Right cardiac atrium (tissue), 5 donors: ENCODE data around the gene C10orf71. TPM values are rescaled to one million over a fixed set of nuclear protein-coding genes. Genes with fewer than 3 reads are reported as not detected.

ENCODE experiments used
- ATAC-seq, 2 donors: fragments of 200-7000 bp; cut with Tn5 transposase; one replicate each; pipeline versions ENCODE4 v1.8.0 to v1.9.1; 2020; ENCODE audit warnings: moderate library complexity in 2 of 2, mild to moderate bottlenecking in 1 of 2
- DNase-seq, 3 donors: peaks; one replicate each; pipeline ENCODE4 v3.0.0-alpha.2; 2020
- H3K27ac ChIP-seq: one replicate; pipeline ENCODE4 v1.5.1; 2013; ENCODE audit warnings: mild to moderate bottlenecking, low read length, control low read depth, moderate library complexity
- H3K27me3 ChIP-seq: one replicate; pipeline ENCODE4 v1.6.1; 2013; ENCODE audit not compliant: control insufficient read depth, insufficient read depth
- H3K4me1 ChIP-seq: one replicate; pipeline ENCODE4 v1.6.1; 2013; ENCODE audit warnings: low read length; ENCODE audit not compliant: control insufficient read depth, insufficient read depth
- H3K4me3 ChIP-seq: one replicate; pipeline ENCODE4 v1.5.1; 2013; ENCODE audit warnings: low read length, control low read depth
- H3K9me3 ChIP-seq: one replicate; pipeline ENCODE4 v1.6.1; 2013; ENCODE audit warnings: low read length; ENCODE audit not compliant: control insufficient read depth
- WGBS: extraction: QIAGEN DNeasy Blood & Tissue Kit; methylation state at CpG from one replicate; pipeline ENCODE4 v1.1.7; 2013; 5-methylcytosine and 5-hydroxymethylcytosine counted together
- intact Hi-C, 4 donors: fragments of 100-400 bp; cut with DNase I; formaldehyde crosslinking; loops; one replicate each; pipeline versions ENCODE4 v1.11.0 to v1.14.0; 2022 to 2023
- polyA plus RNA-seq: library from polyadenylated mRNA; stranded (reverse); fragments of 200-250 nt; gene quantifications from one replicate; pipeline ENCODE4 v1.2.3, GENCODE V29; 2013
- total RNA-seq, 4 donors: library from RNA; stranded (reverse); fragmentation: NEBNext Ultra II Directional; extraction: Animal tissue kit (Norgen Biotek cat#: 25700); gene quantifications; one replicate each; pipeline ENCODE4 v1.2.1, GENCODE V29; 2021
- donor health status: healthy with polysubstance abuse.
- donor health status: DM: no; HTN: yes; CAD: no.
- donor health status: DM: no; HTN: no; CAD: no.
- donor health status: DM: no; HTN: yes; CAD: no; lungs with severe emphysema.
- donor health status: DM: yes; HTN: yes; CAD: no.

C10orf71 gene
- total and polyA plus RNA-seq, 5 donors, result 27.8 to 98.9 (median 72.2) TPM

- Histone ChIP-seq H3K4me3 (no peak overlapping the region), H3K9me3 (no peaks in the 10 kb centered on the region), H3K4me1 (peaks cover 5% of the 10 kb centered on the region), H3K27ac (peak overlapping the region; percentile 28), H3K27me3 (no peaks in the 10 kb centered on the region)
- intact Hi-C loops, result no loop called here
- WGBS, result 95% methylated on average over 3 of the region's 3 CpGs
- ATAC-seq (no peak), DNase-seq (no peak)
These were observed 3.7 kb upstream of the C10orf71 start for GRCh38 chr10:49295297-49295696.

DNA sequence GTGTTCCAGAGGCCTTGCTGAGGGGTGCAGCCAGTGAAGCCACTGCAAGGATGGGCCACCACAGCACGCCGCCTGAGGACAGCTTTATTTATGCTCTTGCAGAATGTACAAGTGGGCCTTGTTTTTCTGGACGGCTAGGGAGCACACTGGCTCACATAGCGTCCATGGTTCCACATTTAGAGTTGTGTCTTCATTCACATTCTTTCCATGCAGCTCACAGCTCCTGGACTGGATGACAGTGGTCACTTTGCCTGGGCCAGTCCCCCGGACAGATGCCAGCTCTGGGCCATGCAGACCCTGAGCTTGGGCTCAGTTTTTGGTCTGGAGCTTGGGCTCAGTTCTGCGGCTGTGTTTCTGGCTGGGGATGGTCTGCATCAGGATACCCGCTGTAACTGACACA is 2.6 kb upstream of the C10orf71 start:
- 83% methylated on average over 7 of the region's 7 CpGs for WGBS
- peak overlapping the region; percentile 58 for H3K27ac ChIP-seq
- H3K4me1 ChIP-seq, result peaks cover 5% of the 10 kb centered on the region
- no peak overlapping the region for H3K4me3 ChIP-seq
- no peak for DNase-seq
- no peak for ATAC-seq
- H3K9me3 ChIP-seq, result no peaks in the 10 kb centered on the region
- intact Hi-C loops, result no loop called here
- H3K27me3 ChIP-seq, result no peaks in the 10 kb centered on the region

GRCh38 chr10:49296836-49297235 is 2.1 kb upstream of the C10orf71 start:
- DNase-seq, result no peak
- H3K27ac ChIP-seq, result peak overlapping the region; percentile 58
- H3K4me1 ChIP-seq, result peaks cover 5% of the 10 kb centered on the region
- intact Hi-C loops, result no loop called here
- ATAC-seq, result no peak
- no peaks in the 10 kb centered on the region for H3K9me3 ChIP-seq
- no peak overlapping the region for H3K4me3 ChIP-seq
- H3K27me3 ChIP-seq, result no peaks in the 10 kb centered on the region
- 62% methylated on average over 8 of the region's 8 CpGs for WGBS

GRCh38 chr10:49297818-49298670 is 926 bp upstream of the C10orf71 start:
- ATAC-seq (peak; percentile 25 to 34), DNase-seq (no peak)
- H3K4me1 ChIP-seq, result peaks cover 8% of the 10 kb centered on the region
- intact Hi-C loops, result no loop called here
- H3K9me3 ChIP-seq, result no peaks in the 10 kb centered on the region
- peak overlapping the region; percentile 46 for H3K4me3 ChIP-seq
- peak overlapping the region; percentile 84 for H3K27ac ChIP-seq
- 71% methylated on average over 9 of the region's 9 CpGs for WGBS
- no peaks in the 10 kb centered on the region for H3K27me3 ChIP-seq

DNA sequence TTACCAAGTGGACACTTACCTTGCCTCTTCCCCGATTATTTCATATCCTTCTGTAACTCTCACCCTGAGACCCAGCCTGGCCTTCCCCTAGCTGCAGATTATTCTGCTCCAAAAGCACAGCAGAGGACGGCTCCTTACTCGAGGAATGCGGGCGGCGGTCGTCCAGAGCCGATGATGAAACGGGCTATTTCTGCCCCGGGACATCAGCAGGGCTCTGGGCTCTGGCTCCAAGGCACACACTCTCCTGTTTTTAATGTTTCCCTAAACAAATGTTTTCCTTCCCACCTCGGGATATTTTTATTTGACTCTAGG is 343 bp upstream of the C10orf71 start:
- peak overlapping the region; percentile 84 for H3K27ac ChIP-seq
- peak overlapping the region; percentile 46 for H3K4me3 ChIP-seq
- peak; percentile 55 to 83 (median 83) for DNase-seq
- H3K4me1 ChIP-seq, result peaks cover 8% of the 10 kb centered on the region
- 33% methylated on average over 11 of the region's 11 CpGs for WGBS
- H3K9me3 ChIP-seq, result no peaks in the 10 kb centered on the region
- H3K27me3 ChIP-seq, result no peaks in the 10 kb centered on the region
- intact Hi-C loops, result no loop called here
- ATAC-seq, result peak; percentile 78 to 83

DNA sequence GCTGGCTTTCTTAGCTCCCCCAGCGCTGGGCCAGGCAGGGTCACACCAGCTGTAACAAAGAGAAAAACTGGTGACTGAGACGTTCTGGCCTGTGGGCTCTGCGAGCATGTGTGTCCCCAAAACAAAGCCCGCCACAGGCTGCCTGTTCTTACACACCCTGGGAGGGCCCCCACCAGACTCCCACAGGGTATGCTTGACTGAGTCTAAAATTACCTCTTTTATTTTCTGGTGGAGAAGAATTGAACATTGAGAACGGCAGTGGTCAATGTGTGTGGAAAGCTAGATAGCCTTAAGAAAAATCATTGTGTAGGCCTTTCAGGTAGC is 808 bp downstream of the C10orf71 start:
- intact Hi-C loops, result no loop called here
- H3K9me3 ChIP-seq, result no peaks in the 10 kb centered on the region
- peaks cover 8% of the 10 kb centered on the region for H3K4me1 ChIP-seq
- no peaks in the 10 kb centered on the region for H3K27me3 ChIP-seq
- DNase-seq (no peak), ATAC-seq (peak in 1 of 2 donors; percentile 8)
- H3K4me3 ChIP-seq, result peak overlapping the region; percentile 46
- 53% methylated on average over 5 of the region's 5 CpGs for WGBS
- peak overlapping the region; percentile 84 for H3K27ac ChIP-seq

DNA sequence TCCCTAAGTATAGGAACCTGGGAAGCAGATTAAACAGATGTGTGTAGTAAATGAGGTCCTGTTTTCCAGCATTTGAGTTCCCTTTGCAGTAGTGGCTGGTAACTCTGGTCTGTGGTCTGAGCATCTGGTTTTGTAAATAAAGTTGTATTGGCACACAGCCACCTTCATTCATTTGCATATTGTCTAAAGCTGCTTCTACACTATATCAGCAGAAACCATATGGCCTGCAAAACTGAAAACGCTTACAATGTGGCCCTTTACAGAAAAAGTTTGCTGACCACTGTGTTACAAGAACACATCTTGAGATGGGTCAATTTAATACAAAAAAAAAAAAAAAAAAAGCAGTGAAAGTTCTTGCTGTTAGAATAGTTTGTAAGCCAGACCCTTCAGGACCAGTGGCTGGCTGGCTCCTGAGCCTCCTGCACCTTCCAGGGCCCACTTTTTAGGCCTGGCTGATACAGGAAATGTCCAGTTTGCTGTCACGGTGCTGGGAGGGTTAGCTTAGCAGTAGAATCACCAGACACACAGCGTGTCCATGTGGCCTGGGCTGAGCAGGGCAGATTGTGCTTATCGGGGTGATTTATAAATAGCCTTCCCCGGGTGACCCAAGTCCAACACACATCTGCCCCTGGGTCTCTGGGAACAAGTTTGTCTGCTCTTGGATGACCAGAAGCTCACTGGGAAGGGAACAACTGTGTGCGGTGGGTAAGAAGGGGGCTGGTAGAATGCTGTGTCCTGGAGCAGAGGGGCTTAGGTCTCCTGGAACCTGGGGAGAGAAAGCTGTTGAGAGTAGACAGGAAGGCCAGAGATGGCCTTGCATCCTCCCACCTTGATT is 1.4 kb downstream of the C10orf71 start:
- peak overlapping the region; percentile 46 for H3K4me3 ChIP-seq

DNA sequence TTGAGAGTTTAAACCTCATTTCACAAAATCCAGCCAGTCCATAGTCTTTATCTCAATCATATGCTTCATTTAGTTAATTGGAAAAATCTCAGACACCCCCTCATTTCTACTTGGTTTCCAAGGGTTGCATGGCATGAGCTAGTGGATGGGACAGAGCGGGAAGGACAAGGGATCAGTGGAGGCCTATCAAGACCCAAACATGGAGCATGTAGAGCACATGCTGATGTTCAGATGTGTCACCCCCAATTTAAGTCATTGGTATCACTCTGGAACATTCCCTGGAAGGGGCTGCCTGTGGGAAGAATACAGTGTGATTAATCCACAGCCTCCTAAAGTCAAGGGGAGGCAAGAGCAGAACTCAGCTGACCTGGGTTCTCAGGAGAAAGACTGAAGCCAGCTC is 2.3 kb downstream of the C10orf71 start:
- H3K27ac ChIP-seq, result peak overlapping the region; percentile 43
- no peaks in the 10 kb centered on the region for H3K27me3 ChIP-seq
- ATAC-seq, result no peak
- 100% methylated on average over 1 of the region's 1 CpG for WGBS
- DNase-seq, result no peak
- H3K4me1 ChIP-seq, result peaks cover 4% of the 10 kb centered on the region
- no peaks in the 10 kb centered on the region for H3K9me3 ChIP-seq
- no peak overlapping the region for H3K4me3 ChIP-seq
- intact Hi-C loops, result no loop called here

More for the DNA sequence above, 1.4 kb downstream of the C10orf71 start:
- DNase-seq (peak in 2 of 3 donors; percentile 44 to 62), ATAC-seq (peak; percentile 67 to 78)
- peaks cover 5% of the 10 kb centered on the region for H3K4me1 ChIP-seq
- intact Hi-C loops, result no loop called here
- 28% methylated on average over 6 of the region's 6 CpGs for WGBS
- peak overlapping the region; percentile 84 for H3K27ac ChIP-seq
- H3K27me3 ChIP-seq, result no peaks in the 10 kb centered on the region
- no peaks in the 10 kb centered on the region for H3K9me3 ChIP-seq

- Histone ChIP-seq H3K4me3 (no peak overlapping the region), H3K27ac (no peak overlapping the region), H3K9me3 (no peaks in the 10 kb centered on the region), H3K27me3 (no peaks in the 10 kb centered on the region), H3K4me1 (peaks cover 4% of the 10 kb centered on the region)
- ATAC-seq (no peak), DNase-seq (no peak)
- 63% methylated on average over 2 of the region's 2 CpGs for whole genome bisulfite sequencing
- intact Hi-C loops, result no loop called here
These were observed 3.1 kb downstream of the C10orf71 start for GRCh38 chr10:49302088-49302487.

- peaks cover 4% of the 10 kb centered on the region for H3K4me1 ChIP-seq
- DNase-seq, result no peak
- 79% methylated on average over 1 of the region's 1 CpG for WGBS
These were observed 4.7 kb downstream of the C10orf71 start for GRCh38 chr10:49303711-49304110.

DNA sequence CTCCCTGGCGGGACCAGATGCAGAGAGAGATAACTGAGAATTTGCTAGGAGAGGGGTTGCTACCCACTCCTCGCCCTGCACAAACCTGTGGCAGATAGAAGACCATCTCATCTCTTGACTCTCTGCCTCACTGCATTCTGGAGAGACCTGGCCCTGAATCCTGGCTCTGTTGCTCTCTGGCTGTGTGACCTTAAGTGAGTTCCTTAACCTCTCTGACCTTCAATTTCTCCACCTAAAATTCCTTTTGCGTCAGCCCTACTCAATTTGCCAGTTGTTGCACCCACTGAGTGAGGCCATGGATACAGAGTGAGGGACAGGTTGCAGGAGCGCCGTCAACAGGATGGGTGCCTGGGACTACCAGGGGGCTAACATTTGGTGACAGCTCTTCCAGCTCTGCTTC is 5.2 kb downstream of the C10orf71 start:
- H3K4me1 ChIP-seq, result peaks cover 4% of the 10 kb centered on the region
- 85% methylated on average over 5 of the region's 5 CpGs for WGBS
- DNase-seq (no peak), ATAC-seq (no peak)
- no peak overlapping the region for H3K4me3 ChIP-seq
- H3K27me3 ChIP-seq, result no peaks in the 10 kb centered on the region
- no peaks in the 10 kb centered on the region for H3K9me3 ChIP-seq
- H3K27ac ChIP-seq, result no peak overlapping the region
- intact Hi-C loops, result no loop called here

More at GRCh38 chr10:49303711-49304110, 4.7 kb downstream of the C10orf71 start:
- H3K4me3 ChIP-seq, result no peak overlapping the region
- no peak overlapping the region for H3K27ac ChIP-seq
- H3K27me3 ChIP-seq, result no peaks in the 10 kb centered on the region
- intact Hi-C loops, result no loop called here
- no peak for ATAC-seq
- H3K9me3 ChIP-seq, result no peaks in the 10 kb centered on the region
